SK-N-SH (cell line): ENCODE measurements around the gene ARL14. TPM values are rescaled to one million over a fixed set of nuclear protein-coding genes. Genes with fewer than 3 reads are reported as not detected.

Source experiments
- CTCF ChIA-PET: fragments of 300-600, 350-600 bp; formaldehyde crosslinking; extraction: SDS; loops from one replicate; lab custom pipeline; 2021; lab: Yijun Ruan, JAX
- POLR2A ChIA-PET: fragments of 350-600 bp; sonication (Branson Sonifier 250); formaldehyde crosslinking; extraction: SDS; loops from one replicate; lab custom pipeline; 2020; ENCODE audit warnings: antibody characterized with exemption, inconsistent platforms; lab: Yijun Ruan, JAX
- DNase-seq: peaks from one replicate; pipeline ENCODE4 v3.0.0; 2012
- H2AFZ ChIP-seq: fragments of 200-600 bp; sonication (generic); 2 replicates; pipeline ENCODE4 v1.8.1; 2016; ENCODE audit warnings: antibody characterized with exemption, mild to moderate bottlenecking, low read depth
- H3F3A ChIP-seq: fragments of 200-600 bp; sonication (generic); replicated peaks from 2 replicates; pipeline ENCODE3; 2016; ENCODE audit warnings: antibody characterized with exemption, mild to moderate bottlenecking; ENCODE audit not compliant: insufficient read depth
- H3K27ac ChIP-seq, 2 experiments: fragments of 200-500 bp in 1 of 2; fragments of 200-600 bp in 1 of 2; sonication (Bioruptor generic) in 1 of 2; sonication (generic), shearing (Covaris generic) in 1 of 2; 2 replicates each; pipeline versions ENCODE4 v1.5.1 to v1.6.1; 2014 to 2016; ENCODE audit warnings: low read depth in 2 of 2, inconsistent platforms in 1 of 2, low read length in 1 of 2, mild to moderate bottlenecking in 1 of 2, mixed read lengths in 1 of 2
- H3K27me3 ChIP-seq: fragments of 200-600 bp; sonication (generic), shearing (Covaris generic); 2 replicates; pipeline ENCODE4 v1.6.1; 2016; ENCODE audit warnings: mixed run types; ENCODE audit not compliant: insufficient read depth
- H3K36me3 ChIP-seq, 2 experiments: fragments of 200-500 bp in 1 of 2; fragments of 200-600 bp in 1 of 2; sonication (Bioruptor generic) in 1 of 2; sonication (generic) in 1 of 2; replicated peaks in 1 of 2; 2 replicates each; pipeline versions ENCODE3 to v1.5.1; 2014 to 2016; ENCODE audit warnings: low read length in 1 of 2, mild to moderate bottlenecking in 1 of 2; ENCODE audit not compliant: insufficient read depth in 2 of 2, control insufficient read depth in 1 of 2
- H3K4me1 ChIP-seq, 2 experiments: fragments of 200-500 bp in 1 of 2; fragments of 200-600 bp in 1 of 2; sonication (Bioruptor generic) in 1 of 2; sonication (generic), shearing (Covaris generic) in 1 of 2; 2 replicates each; pipeline versions ENCODE4 v1.5.1 to v1.6.1; 2014 to 2016; ENCODE audit warnings: low read depth in 1 of 2, low read length in 1 of 2, mixed run types in 1 of 2; ENCODE audit not compliant: insufficient read depth in 2 of 2, control insufficient read depth in 1 of 2
- H3K4me2 ChIP-seq: fragments of 200-600 bp; sonication (generic), shearing (Covaris generic); 2 replicates; pipeline ENCODE4 v1.6.1; 2017; ENCODE audit warnings: mixed run types
- H3K4me3 ChIP-seq, 2 experiments: fragments of 200-500 bp in 1 of 2; fragments of 200-600 bp in 1 of 2; sonication (Bioruptor generic) in 1 of 2; sonication (generic), shearing (Covaris generic) in 1 of 2; 2 replicates each; pipeline versions ENCODE4 v1.5.1 to v1.8.1; 2014 to 2016; ENCODE audit warnings: low read depth in 2 of 2, inconsistent platforms in 1 of 2, low read length in 1 of 2, mild to moderate bottlenecking in 1 of 2, mixed read lengths in 1 of 2, moderate library complexity in 1 of 2
- H3K79me2 ChIP-seq: fragments of 200-600 bp; sonication (generic); 2 replicates; pipeline ENCODE4 v1.8.1; 2017; ENCODE audit warnings: mild to moderate bottlenecking; ENCODE audit not compliant: insufficient read depth
- H3K9ac ChIP-seq: fragments of 200-600 bp; sonication (generic); 2 replicates; pipeline ENCODE4 v1.6.1; 2017; ENCODE audit warnings: mixed run types
- H3K9me2 ChIP-seq: fragments of 200-600 bp; sonication (generic); 2 replicates; pipeline ENCODE4 v1.6.1; 2017; ENCODE audit warnings: mixed run types
- H3K9me3 ChIP-seq: fragments of 200-600 bp; sonication (generic); 2 replicates; pipeline ENCODE4 v1.6.1; 2017; ENCODE audit warnings: mixed run types, mild to moderate bottlenecking, moderate library complexity
- H4K20me1 ChIP-seq: fragments of 200-600 bp; sonication (generic); 2 replicates; pipeline ENCODE4 v1.6.1; 2017; ENCODE audit warnings: mild to moderate bottlenecking, mixed run types; ENCODE audit not compliant: insufficient read depth
- CHD2 ChIP-seq: fragments of 150-350 bp; IDR thresholded peaks from 2 replicates; pipeline ENCODE4 v1.6.1; 2018; ENCODE audit warnings: low read length; ENCODE audit not compliant: partially characterized antibody
- EP300 ChIP-seq, 2 experiments: IDR thresholded peaks; 2 replicates each; pipeline versions ENCODE4 v1.4.0 to v1.6.1; 2012; ENCODE audit warnings: borderline replicate concordance in 1 of 2, low read depth in 1 of 2, low read length in 1 of 2
- FOXJ3 ChIP-seq: sonication (generic); formaldehyde crosslinking; IDR thresholded peaks from 2 replicates; pipeline ENCODE4 v1.5.1; 2020; ENCODE audit warnings: mild to moderate bottlenecking, missing genetic modification reagents
- JUND ChIP-seq: IDR thresholded peaks from 2 replicates; pipeline ENCODE4 v1.4.0; 2012
- MAX ChIP-seq: IDR thresholded peaks from 2 replicates; pipeline ENCODE4 v1.4.0; 2012; ENCODE audit warnings: low read depth
- MEF2A ChIP-seq: IDR thresholded peaks from 2 replicates; pipeline ENCODE4 v1.4.0; 2012; ENCODE audit warnings: low read depth, borderline replicate concordance
- MXI1 ChIP-seq: IDR thresholded peaks from 2 replicates; pipeline ENCODE4 v1.6.1; 2012; ENCODE audit warnings: mild to moderate bottlenecking, low read depth, low read length, improper control_type of control experiment
- NFIC ChIP-seq: IDR thresholded peaks from 2 replicates; pipeline ENCODE4 v1.4.0; 2012; ENCODE audit warnings: borderline replicate concordance
- NRF1 ChIP-seq: IDR thresholded peaks from 2 replicates; pipeline ENCODE4 v1.6.1; 2012; ENCODE audit warnings: low read depth, mild to moderate bottlenecking, low read length
- POLR2AphosphoS5 ChIP-seq: IDR thresholded peaks from 2 replicates; pipeline ENCODE4 v1.6.1; 2012; ENCODE audit warnings: low read depth, low read length
- RCOR1 ChIP-seq: fragments of 150-350 bp; IDR thresholded peaks from 2 replicates; pipeline ENCODE4 v1.6.1; 2017; ENCODE audit warnings: antibody characterized with exemption, low read length
- RXRA ChIP-seq: IDR thresholded peaks from 2 replicates; pipeline ENCODE4 v1.4.0; 2012; ENCODE audit warnings: low read depth, mild to moderate bottlenecking, borderline replicate concordance
- SIN3A ChIP-seq: IDR thresholded peaks from 2 replicates; pipeline ENCODE4 v1.6.1; 2012; ENCODE audit warnings: low read depth, mild to moderate bottlenecking, low read length, moderate library complexity, borderline replicate concordance
- SMC3 ChIP-seq: IDR thresholded peaks from 2 replicates; pipeline ENCODE4 v1.6.1; 2012; ENCODE audit warnings: low read depth, low read length, improper control_type of control experiment
- TEAD4 ChIP-seq: IDR thresholded peaks from 2 replicates; pipeline ENCODE4 v1.4.0; 2012; ENCODE audit warnings: mild to moderate bottlenecking, borderline replicate concordance; ENCODE audit not compliant: insufficient read depth
- YY1 ChIP-seq: IDR thresholded peaks from 2 replicates; pipeline ENCODE4 v1.4.0; 2012; ENCODE audit warnings: low read depth, mild to moderate bottlenecking
- WGBS: methylation state at CpG from one replicate; pipeline ENCODE4 v1.1.6; 2017; ENCODE audit warnings: low lambda C conversion rate; 5-methylcytosine and 5-hydroxymethylcytosine counted together
- polyA plus RNA-seq, 3 experiments: library from polyadenylated mRNA; depleted of rRNA; stranded (reverse); fragments of >200 nt; gene quantifications; 2 replicates each; pipeline ENCODE4 v1.2.3, GENCODE V29; 2012
- TF ChIP-seq, protein P1 (sequence below): IDR thresholded peaks from 2 replicates; pipeline ENCODE4; 2012
- TF ChIP-seq, protein P2 (sequence below): IDR thresholded peaks from 2 replicates; pipeline ENCODE4 v1.6.1; 2012; ENCODE audit warnings: mild to moderate bottlenecking, low read depth, low read length, moderate library complexity
- TF ChIP-seq, protein P3 (sequence below): IDR thresholded peaks from 2 replicates; pipeline ENCODE4 v1.4.0; 2012; ENCODE audit warnings: low read depth, borderline replicate concordance
- TF ChIP-seq, protein P4 (sequence below): IDR thresholded peaks from 2 replicates; pipeline ENCODE4 v1.4.0; 2012; ENCODE audit warnings: low read depth, borderline replicate concordance

Gene ARL14
- polyA plus RNA-seq, 1 of the 3 experiments (the other 2 are of a cell fraction), result not detected

- no peak for TF ChIP-seq JUND
- TF ChIP-seq MXI1, result no peak
- no peak for TF ChIP-seq MAX
- TF ChIP-seq FOXJ3 (CRISPR knock-in tag), result no peak
- no peak for TF ChIP-seq RCOR1
- no peak for TF ChIP-seq YY1
- TF ChIP-seq NFIC, result no peak
- TF ChIP-seq, protein P1, sequence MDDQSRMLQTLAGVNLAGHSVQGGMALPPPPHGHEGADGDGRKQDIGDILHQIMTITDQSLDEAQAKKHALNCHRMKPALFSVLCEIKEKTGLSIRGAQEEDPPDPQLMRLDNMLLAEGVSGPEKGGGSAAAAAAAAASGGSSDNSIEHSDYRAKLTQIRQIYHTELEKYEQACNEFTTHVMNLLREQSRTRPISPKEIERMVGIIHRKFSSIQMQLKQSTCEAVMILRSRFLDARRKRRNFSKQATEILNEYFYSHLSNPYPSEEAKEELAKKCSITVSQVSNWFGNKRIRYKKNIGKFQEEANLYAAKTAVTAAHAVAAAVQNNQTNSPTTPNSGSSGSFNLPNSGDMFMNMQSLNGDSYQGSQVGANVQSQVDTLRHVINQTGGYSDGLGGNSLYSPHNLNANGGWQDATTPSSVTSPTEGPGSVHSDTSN, result no peak
- no peak for TF ChIP-seq TEAD4
- TF ChIP-seq SMC3, result no peak
- TF ChIP-seq SIN3A, result no peak
- TF ChIP-seq RXRA, result no peak
- TF ChIP-seq NRF1, result no peak
- TF ChIP-seq, protein P2, sequence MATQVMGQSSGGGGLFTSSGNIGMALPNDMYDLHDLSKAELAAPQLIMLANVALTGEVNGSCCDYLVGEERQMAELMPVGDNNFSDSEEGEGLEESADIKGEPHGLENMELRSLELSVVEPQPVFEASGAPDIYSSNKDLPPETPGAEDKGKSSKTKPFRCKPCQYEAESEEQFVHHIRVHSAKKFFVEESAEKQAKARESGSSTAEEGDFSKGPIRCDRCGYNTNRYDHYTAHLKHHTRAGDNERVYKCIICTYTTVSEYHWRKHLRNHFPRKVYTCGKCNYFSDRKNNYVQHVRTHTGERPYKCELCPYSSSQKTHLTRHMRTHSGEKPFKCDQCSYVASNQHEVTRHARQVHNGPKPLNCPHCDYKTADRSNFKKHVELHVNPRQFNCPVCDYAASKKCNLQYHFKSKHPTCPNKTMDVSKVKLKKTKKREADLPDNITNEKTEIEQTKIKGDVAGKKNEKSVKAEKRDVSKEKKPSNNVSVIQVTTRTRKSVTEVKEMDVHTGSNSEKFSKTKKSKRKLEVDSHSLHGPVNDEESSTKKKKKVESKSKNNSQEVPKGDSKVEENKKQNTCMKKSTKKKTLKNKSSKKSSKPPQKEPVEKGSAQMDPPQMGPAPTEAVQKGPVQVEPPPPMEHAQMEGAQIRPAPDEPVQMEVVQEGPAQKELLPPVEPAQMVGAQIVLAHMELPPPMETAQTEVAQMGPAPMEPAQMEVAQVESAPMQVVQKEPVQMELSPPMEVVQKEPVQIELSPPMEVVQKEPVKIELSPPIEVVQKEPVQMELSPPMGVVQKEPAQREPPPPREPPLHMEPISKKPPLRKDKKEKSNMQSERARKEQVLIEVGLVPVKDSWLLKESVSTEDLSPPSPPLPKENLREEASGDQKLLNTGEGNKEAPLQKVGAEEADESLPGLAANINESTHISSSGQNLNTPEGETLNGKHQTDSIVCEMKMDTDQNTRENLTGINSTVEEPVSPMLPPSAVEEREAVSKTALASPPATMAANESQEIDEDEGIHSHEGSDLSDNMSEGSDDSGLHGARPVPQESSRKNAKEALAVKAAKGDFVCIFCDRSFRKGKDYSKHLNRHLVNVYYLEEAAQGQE, result no peak
- no peak for TF ChIP-seq MEF2A
- TF ChIP-seq POLR2AphosphoS5, result no peak
- TF ChIP-seq, protein P3, sequence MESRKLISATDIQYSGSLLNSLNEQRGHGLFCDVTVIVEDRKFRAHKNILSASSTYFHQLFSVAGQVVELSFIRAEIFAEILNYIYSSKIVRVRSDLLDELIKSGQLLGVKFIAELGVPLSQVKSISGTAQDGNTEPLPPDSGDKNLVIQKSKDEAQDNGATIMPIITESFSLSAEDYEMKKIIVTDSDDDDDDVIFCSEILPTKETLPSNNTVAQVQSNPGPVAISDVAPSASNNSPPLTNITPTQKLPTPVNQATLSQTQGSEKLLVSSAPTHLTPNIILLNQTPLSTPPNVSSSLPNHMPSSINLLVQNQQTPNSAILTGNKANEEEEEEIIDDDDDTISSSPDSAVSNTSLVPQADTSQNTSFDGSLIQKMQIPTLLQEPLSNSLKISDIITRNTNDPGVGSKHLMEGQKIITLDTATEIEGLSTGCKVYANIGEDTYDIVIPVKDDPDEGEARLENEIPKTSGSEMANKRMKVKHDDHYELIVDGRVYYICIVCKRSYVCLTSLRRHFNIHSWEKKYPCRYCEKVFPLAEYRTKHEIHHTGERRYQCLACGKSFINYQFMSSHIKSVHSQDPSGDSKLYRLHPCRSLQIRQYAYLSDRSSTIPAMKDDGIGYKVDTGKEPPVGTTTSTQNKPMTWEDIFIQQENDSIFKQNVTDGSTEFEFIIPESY, result no peak
- TF ChIP-seq, protein P4, sequence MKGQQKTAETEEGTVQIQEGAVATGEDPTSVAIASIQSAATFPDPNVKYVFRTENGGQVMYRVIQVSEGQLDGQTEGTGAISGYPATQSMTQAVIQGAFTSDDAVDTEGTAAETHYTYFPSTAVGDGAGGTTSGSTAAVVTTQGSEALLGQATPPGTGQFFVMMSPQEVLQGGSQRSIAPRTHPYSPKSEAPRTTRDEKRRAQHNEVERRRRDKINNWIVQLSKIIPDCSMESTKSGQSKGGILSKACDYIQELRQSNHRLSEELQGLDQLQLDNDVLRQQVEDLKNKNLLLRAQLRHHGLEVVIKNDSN, result no peak
- no peak for TF ChIP-seq EP300 (IDR thresholded peaks at IDR 0.05; ENCODE audit: borderline replicate concordance in 1 of 2, low read depth in 1 of 2, low read length in 1 of 2)
- TF ChIP-seq CHD2, result no peak
- TF ChIP-seq, all 33 proteins: peak for 0
- CTCF ChIA-PET, result no interaction called here
- no peaks in the 10 kb centered on the region for H3F3A ChIP-seq
- 48% methylated on average over 2 of the region's 2 CpGs for WGBS
- POLR2A ChIA-PET, result no interaction called here
- H3K4me3 ChIP-seq, result no peak overlapping the region
- H3K9me3 ChIP-seq, result no peaks in the 10 kb centered on the region
- no peaks in the 10 kb centered on the region for H4K20me1 ChIP-seq
- no peak overlapping the region for H3K27ac ChIP-seq
- H3K27me3 ChIP-seq, result no peaks in the 10 kb centered on the region
- H3K9me2 ChIP-seq, result no peaks in the 10 kb centered on the region
- no peak overlapping the region for H3K9ac ChIP-seq
- H3K4me2 ChIP-seq, result no peak overlapping the region
- H3K4me1 ChIP-seq, result no peaks in the 10 kb centered on the region
- H3K79me2 ChIP-seq, result no peaks in the 10 kb centered on the region
- no peak for DNase-seq
- H3K36me3 ChIP-seq, result no peaks in the 10 kb centered on the region
- no peak overlapping the region for H2AFZ ChIP-seq
Measured at GRCh38 chr3:160644491-160644890, 32.5 kb upstream of the ARL14 start.
